GM18868 (cell line): ENCODE data around the gene VTI1A.

Experiments
- ATAC-seq: cut with Tn5 transposase; IDR thresholded peaks from one replicate; pipeline ENCODE4 v1.9.1; 2021; ENCODE audit warnings: mild to moderate bottlenecking, moderate library complexity; ENCODE audit not compliant: unreplicated experiment

Gene VTI1A

DNA sequence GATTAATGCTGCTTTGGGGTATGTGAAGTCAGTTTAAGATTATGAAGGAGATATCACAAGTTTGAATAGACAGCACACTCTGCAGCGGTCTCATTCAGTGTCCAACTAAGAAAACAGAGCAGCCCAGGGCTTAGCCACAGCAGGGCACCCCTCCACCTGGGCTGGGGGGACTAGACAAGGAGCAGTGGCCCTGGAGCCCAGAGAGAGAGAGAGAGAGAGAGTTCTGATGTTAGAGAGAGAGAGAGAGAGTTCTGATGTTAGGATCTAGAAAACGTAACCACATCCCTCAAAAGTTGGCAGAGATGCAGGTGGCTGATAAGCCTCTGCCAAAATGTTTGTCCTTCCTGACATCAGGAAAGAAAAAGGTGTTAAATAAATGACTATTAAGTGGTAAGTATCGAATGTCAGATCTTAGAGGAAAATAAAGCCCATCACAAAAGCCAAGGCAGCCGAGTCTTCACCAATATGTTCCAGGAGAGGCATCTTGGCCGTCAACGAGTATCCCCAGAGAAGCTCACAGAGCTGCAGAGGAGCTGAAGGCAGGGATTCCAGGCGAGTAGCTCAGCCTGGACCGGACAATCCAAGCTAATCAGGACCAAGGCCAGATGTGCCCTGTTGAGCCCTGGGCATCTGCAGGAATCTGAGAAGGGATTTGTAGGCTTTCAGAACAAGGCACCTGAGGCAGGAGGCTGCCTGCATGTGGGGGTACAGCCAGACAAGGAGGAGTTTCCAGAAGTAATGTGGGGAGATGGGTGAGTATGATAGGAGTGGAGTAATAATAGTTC is 352.9 kb downstream of the VTI1A start:
- ATAC-seq = no peak

DNA sequence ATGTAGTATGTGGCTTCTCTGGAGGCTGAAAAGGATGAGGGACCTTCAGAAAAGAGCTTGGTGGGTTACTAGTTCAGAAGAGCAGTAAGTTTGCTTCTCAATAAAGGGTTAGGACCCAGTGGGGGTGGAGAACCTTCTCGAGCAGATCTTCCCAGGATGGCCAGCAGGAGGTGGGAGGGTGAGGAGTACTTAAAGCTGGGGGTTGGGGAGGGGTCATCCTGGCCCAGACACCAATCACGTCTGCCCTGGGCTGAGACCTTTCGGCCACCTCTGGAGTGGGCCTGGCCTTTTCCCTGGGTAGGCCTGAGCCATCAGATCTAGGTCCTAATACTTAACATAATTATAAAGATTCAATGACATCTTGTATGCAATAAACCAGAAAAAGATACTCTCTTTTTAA is 354.0 kb downstream of the VTI1A start:
- no peak for ATAC-seq

GRCh38 chr10:112801748-112802147 is 354.7 kb downstream of the VTI1A start:
- no peak for ATAC-seq

DNA sequence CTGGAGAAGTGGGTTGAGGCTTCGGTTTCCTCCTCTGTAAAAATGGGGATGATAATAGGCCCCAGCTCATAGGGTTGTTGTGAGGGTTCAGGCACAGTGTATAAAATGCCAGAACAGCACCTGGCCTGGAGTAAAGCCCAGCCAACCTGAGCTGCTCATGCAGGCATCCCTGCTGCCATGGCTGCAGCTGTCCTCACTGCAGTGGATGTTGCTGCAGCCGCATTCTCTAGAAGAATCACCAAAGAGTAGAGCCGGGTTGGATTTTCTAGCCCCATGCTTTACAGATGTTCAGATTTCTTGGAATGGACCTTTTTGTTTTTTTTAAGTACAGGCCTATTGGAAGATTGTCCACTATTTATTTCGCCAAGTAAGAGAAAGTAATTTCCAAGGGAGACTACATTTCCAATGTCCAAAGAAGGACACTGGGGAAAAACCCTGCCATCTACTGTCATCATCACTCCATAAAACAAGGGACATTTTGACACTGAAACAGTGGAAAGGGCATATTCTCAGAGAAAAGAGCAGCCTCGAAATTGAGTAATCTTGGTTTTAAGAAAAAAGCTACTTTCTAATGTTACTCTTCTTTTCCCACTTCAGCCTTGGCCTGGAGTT is 355.5 kb downstream of the VTI1A start:
- no peak for ATAC-seq

DNA sequence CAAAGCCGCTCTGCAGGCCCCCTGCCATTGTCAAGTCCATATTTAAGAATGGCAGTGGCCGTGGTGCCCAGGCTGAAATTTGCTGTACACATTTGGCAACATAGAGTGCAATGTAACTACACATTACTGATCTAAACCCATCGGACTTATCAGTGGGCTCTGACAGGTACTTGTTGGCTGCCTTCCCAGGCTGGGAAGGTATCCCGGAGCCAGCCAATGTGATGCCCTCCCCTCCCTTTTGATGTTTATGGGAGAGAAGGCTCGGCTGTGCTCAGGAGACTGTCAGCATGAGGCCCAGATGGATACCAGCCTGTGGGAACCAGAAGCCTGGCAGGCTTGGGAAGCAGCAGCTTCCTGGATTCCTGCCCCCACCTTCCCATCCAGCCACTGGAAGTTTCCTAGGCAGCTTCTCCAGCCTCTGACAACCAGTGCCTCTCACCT is 357.0 kb downstream of the VTI1A start:
- ATAC-seq = no peak

- ATAC-seq = no peak
Measured at GRCh38 chr10:112805254-112805590, 358.2 kb downstream of the VTI1A start.

DNA sequence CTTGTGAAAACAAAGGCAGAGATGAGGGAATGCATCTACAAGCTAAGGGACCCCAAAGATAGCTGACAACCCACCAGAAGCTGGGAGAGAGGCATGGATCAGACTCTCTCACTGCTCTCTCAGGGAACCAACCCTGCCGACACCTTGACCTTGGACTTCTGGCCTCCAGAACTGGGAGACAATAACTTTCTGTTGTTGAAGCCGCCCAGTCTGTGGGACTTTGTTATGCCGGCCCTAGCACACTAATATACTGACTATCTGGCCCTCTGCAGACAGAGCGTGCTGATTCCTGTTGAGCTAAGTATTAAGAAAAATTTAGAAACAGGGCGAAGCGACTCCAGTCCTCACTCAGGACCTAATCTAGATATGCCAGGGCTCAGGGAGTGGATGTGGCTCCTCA is 358.7 kb downstream of the VTI1A start:
- ATAC-seq = no peak

DNA sequence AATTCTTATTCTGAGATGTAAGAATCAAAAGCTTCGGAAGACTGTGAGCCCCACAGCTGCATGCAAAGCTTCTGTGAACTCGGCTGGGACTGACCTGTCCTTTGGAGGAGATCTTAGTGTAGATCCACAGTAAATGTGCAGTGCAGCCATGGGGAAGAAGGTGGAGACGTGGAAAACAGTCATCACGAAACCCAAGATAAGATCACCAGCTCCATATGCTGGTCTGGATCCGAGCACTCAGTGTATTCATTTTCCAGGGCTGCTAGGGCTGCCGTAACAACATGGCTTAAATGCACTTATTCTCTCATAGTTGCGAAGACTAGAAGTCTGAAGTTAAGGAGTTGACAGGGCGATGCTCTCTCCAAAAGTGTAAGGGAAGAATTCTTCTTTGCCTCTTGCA is 360.0 kb downstream of the VTI1A start:
- ATAC-seq = no peak

- ATAC-seq = no peak
Measured at GRCh38 chr10:112809736-112810135, 362.7 kb downstream of the VTI1A start.

DNA sequence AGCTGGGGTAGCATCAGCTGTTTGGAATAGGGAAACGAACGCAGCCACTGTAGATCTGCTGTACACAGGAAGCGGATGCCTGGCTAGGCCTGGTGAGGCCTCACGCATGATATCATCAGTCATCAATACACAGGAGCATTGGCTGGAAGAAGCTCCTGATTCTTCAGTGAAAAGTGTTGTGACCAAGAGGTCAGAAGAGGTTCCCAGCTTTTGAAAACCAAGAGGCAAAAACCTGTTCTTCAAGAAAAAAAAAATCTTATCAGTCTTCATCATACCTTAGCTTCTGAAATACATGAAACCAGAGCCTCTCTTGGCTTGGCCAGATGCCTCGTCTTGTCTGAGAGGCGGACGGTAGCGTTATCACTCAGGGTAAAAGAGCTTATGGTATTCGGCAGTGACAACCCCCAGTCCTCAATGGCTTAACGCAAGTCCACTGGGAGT is 363.7 kb downstream of the VTI1A start:
- no peak for ATAC-seq

DNA sequence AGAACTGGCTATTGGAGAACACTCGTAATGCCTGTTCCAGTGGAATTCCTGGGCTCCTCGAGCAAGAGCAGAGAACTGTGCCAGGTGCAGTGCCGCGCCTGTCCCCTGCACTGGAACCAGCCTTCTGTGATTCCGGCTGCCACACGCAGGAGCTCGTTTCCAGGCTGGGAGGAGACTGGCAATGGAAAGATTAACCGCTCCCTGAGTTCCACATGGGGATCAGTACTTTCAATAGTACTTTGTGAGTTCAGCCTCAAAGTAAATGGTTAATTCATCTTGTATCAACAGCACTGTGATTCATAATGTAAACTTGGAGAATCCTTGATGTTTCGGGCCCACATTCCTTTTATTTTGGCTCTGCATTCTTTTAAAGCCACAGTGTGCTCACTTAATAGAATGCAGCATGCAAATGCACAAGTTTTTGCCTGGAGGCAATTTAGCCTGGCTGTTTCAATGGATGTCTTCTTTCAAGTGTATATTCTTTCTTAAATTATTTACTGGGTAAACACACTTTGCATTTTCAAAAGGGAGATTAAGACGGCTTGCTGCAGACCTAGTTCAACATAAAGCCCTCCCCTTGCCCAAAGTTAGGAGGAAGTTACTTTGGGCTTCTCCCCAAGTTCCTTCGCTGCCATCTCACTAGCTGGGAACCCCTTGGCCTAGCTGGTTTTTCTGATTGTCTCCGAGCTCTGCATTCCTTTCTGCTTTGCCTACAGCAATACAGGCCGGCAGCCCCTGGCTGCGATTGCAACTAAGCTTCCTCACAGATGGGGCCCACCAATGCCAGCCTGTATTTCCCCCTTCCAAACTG is 364.9 kb downstream of the VTI1A start:
- no peak for ATAC-seq

DNA sequence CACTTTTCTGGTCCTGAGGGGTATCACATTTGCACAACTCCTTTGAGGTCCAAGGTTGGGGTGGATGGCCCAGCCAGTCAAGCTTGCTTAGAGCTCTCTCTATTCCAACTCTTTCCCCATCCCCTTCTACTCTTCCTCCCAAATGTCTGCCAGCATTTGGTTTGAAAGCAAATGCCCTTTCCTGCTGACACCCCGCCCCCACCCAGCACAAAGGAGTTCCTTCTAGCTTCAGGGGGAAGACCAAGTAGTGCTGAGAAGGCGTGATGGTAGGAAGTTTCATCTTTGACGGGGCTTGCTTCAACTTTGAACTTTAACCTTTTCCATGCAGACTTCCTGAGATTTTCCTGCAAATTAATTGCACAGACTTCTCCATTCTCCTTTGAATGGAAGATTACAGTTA is 365.6 kb downstream of the VTI1A start:
- no peak for ATAC-seq

GRCh38 chr10:112813866-112814591 is 367.0 kb downstream of the VTI1A start:
- no peak for ATAC-seq

- no peak for ATAC-seq
Measured at GRCh38 chr10:112815269-112816032, 368.4 kb downstream of the VTI1A start.

DNA sequence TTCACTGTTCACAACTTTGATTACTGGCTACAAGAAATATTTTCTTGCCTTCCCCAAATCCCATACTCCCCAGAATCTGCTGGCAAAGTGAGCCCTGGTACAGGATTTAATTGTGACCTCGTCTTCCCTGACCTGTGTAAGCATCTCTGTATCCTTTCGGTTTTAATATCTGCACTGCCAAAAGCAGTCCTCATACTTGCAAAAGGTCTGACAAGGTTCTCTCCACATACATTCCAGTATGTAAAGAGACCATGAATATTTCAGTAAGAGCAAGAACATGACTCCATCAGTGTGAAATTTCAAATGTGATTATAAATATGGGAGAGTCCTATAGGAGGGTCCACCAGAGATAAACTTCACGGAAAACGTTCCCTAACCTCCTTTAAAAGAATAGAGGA is 369.0 kb downstream of the VTI1A start:
- no peak for ATAC-seq

- ATAC-seq = no peak
Measured at GRCh38 chr10:112816891-112817290, 369.9 kb downstream of the VTI1A start.

DNA sequence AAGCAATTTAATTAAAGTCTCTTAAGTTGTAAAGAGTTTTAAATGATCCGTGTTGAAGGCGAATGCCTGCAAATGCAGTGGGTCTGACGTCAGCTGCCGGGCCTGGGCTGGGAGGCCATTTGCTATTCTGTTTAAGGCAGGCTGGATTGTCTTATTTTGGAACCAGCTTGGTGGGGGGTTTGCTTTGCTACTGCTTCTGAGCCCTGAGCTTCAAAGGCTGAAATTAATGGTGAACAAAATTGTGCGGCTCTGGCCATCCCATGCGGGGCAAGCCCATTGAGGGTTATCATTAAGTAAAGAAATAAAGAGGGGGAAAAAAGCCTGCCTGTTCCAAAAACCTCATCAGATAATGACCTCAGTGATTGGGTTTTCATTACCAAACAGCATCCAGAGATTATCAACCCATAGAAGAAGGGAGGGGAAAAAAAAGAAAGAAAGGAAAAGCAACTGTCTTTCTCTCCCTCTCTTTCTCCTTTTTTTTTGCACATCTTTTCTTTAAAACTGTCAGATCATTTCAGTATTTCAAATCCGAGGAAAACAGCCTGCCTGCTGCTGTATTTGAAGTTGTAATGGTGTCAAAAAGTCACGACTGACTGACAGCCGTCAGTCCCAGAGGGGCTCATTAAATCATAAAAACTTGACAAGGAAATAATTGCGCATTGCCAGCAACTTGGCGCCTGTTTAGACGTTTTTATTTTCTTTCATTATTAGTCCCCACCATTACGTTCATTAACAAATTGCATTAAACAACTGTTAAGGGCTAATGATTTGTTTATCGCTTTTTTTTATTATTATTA is 371.2 kb downstream of the VTI1A start:
- ATAC-seq = no peak

GRCh38 chr10:112819231-112819630 is 372.2 kb downstream of the VTI1A start:
- no peak for ATAC-seq

GRCh38 chr10:112820320-112820719 is 373.3 kb downstream of the VTI1A start:
- ATAC-seq = no peak

- no peak for ATAC-seq
Measured at GRCh38 chr10:112821038-112821437, 374.0 kb downstream of the VTI1A start.
